GM23248 (cell line): Measurements from ENCODE around the gene NELFB. TPM values are rescaled to one million over a fixed set of nuclear protein-coding genes. Genes with fewer than 3 reads are reported as not detected.
A peak's percentile ranks its signal among the peaks of the same experiment; 100 is the strongest.

Experiments used
- DNase-seq: peaks from one replicate; pipeline ENCODE4 v3.0.0-alpha.2; 2015
- H2AFZ ChIP-seq: fragments of 200-600 bp; sonication (generic); 2 replicates; pipeline ENCODE4 v1.6.1; 2016; ENCODE audit warnings: antibody characterized with exemption
- H3F3A ChIP-seq: fragments of 200-600 bp; sonication (generic); 2 replicates; pipeline ENCODE4 v1.6.1; 2016; ENCODE audit warnings: mild to moderate bottlenecking, antibody characterized with exemption, mixed run types; ENCODE audit not compliant: insufficient read depth
- H3K27ac ChIP-seq: fragments of 200-600 bp; sonication (generic); 2 replicates; pipeline ENCODE4 v1.5.1; 2016; ENCODE audit warnings: mild to moderate bottlenecking
- H3K27me3 ChIP-seq: fragments of 200-600 bp; sonication (generic); replicated peaks from 2 replicates; pipeline ENCODE4 v1.6.1; 2016; ENCODE audit warnings: mild to moderate bottlenecking; ENCODE audit not compliant: insufficient read depth
- H3K36me3 ChIP-seq: fragments of 200-600 bp; sonication (generic); 2 replicates; pipeline ENCODE4 v1.6.1; 2016; ENCODE audit warnings: low read depth, mild to moderate bottlenecking
- H3K4me1 ChIP-seq: fragments of 200-600 bp; sonication (generic); 2 replicates; pipeline ENCODE4 v1.6.1; 2016; ENCODE audit warnings: mild to moderate bottlenecking; ENCODE audit not compliant: insufficient read depth
- H3K4me2 ChIP-seq: fragments of 200-600 bp; sonication (generic); one replicate; pipeline ENCODE4 v1.6.1; 2016; ENCODE audit warnings: mild to moderate bottlenecking; ENCODE audit not compliant: unreplicated experiment
- H3K4me3 ChIP-seq: fragments of 200-600 bp; sonication (generic); 2 replicates; pipeline ENCODE4 v1.5.1; 2016; ENCODE audit warnings: mild to moderate bottlenecking
- H3K79me2 ChIP-seq: fragments of 200-600 bp; sonication (generic); 2 replicates; pipeline ENCODE4 v1.6.1; 2016; ENCODE audit warnings: mild to moderate bottlenecking; ENCODE audit not compliant: insufficient read depth
- H3K9ac ChIP-seq: fragments of 200-600 bp; sonication (generic); 2 replicates; pipeline ENCODE4 v1.6.1; 2016; ENCODE audit warnings: mild to moderate bottlenecking
- H3K9me2 ChIP-seq: fragments of 200-600 bp; sonication (generic); 2 replicates; pipeline ENCODE4 v1.6.1; 2016; ENCODE audit warnings: mixed run types, mild to moderate bottlenecking, moderate library complexity; ENCODE audit not compliant: insufficient read depth
- H3K9me3 ChIP-seq: fragments of 200-600 bp; sonication (generic); one replicate; pipeline ENCODE4 v1.6.1; 2017; ENCODE audit warnings: low read depth
- H4K20me1 ChIP-seq: fragments of 200-600 bp; sonication (generic); 2 replicates; pipeline ENCODE4 v1.6.0; 2016; ENCODE audit not compliant: insufficient read depth
- EZH2 ChIP-seq: fragments of 200-600 bp; sonication (generic); IDR thresholded peaks from 2 replicates; pipeline ENCODE4 v1.6.1; 2018; ENCODE audit warnings: antibody characterized with exemption, mild to moderate bottlenecking; ENCODE audit not compliant: insufficient read depth, poor library complexity, severe bottlenecking
- EZH2phosphoT487 ChIP-seq: fragments of 200-600 bp; sonication (generic); IDR thresholded peaks from 2 replicates; pipeline ENCODE4 v1.6.1; 2018; ENCODE audit warnings: antibody characterized with exemption, moderate library complexity, mild to moderate bottlenecking, low read depth; ENCODE audit not compliant: insufficient read depth
- WGBS, 2 experiments: methylation state at CpG; one replicate each; pipeline ENCODE4 v1.1.6; 2015 to 2017; ENCODE audit warnings: low lambda C conversion rate in 2 of 2, low coverage in 1 of 2; ENCODE audit errors: missing lambda C conversion rate in 2 of 2; 5-methylcytosine and 5-hydroxymethylcytosine counted together
- in situ Hi-C: fragments of 300-500 bp; cut with MboI; formaldehyde crosslinking; loops from 2 replicates; pipeline ENCODE4 v1.15.0; 2020
- polyA plus RNA-seq: library from polyadenylated mRNA; unstranded; fragments of >200 nt; fragmentation: Nextera tagmentation; extraction: Ambion mirVana; gene quantifications from 2 replicates; pipeline ENCODE4 v1.2.1, GENCODE V29; 2016
- total RNA-seq: library from RNA; depleted of rRNA; stranded (reverse); fragments of >200 nt; shearing (Covaris generic); gene quantifications from 2 replicates; pipeline ENCODE4 v1.2.3, GENCODE V29; 2014

NELFB gene
- total and polyA plus RNA-seq, 2 experiments from 2014 or later: 34.4 to 65.0 TPM

- TF ChIP-seq EZH2: no peak
- TF ChIP-seq EZH2phosphoT487: no peak
- no peaks in the 10 kb centered on the region for H3K27me3 ChIP-seq
- H3K27ac ChIP-seq: no peak overlapping the region
- H4K20me1 ChIP-seq: no peaks in the 10 kb centered on the region
- H3K9me3 ChIP-seq: no peaks in the 10 kb centered on the region
- H3K79me2 ChIP-seq: peaks cover 17% of the 10 kb centered on the region
- in situ Hi-C loops: no loop called here
- no peaks in the 10 kb centered on the region for H3K36me3 ChIP-seq
- H3K9me2 ChIP-seq: no peaks in the 10 kb centered on the region
- no peak overlapping the region for H3K4me3 ChIP-seq
- WGBS, 2 experiments: 59 to 63% methylated on average over 14 to 39 of the region's 40 CpGs
- DNase-seq: no peak
- no peaks in the 10 kb centered on the region for H3K4me1 ChIP-seq
- H3F3A ChIP-seq: no peaks in the 10 kb centered on the region; the same call in 1 of the 2 replicates
- no peak overlapping the region for H3K4me2 ChIP-seq
- H2AFZ ChIP-seq: no peak overlapping the region
- H3K9ac ChIP-seq: no peak overlapping the region
Observed at GRCh38 chr9:137234055-137234697, 21.0 kb upstream of the NELFB start.

GRCh38 chr9:137234758-137235423 lies 20.2 kb upstream of the NELFB start:
- TF ChIP-seq EZH2 (no peak), EZH2phosphoT487 (no peak)
- Histone ChIP-seq H3K36me3 (no peaks in the 10 kb centered on the region), H3K27me3 (no peaks in the 10 kb centered on the region), H3K4me2 (no peak overlapping the region), H3K4me3 (no peak overlapping the region), H3K27ac (no peak overlapping the region), H2AFZ (no peak overlapping the region), H3K4me1 (no peaks in the 10 kb centered on the region), H4K20me1 (no peaks in the 10 kb centered on the region), H3K9me2 (no peaks in the 10 kb centered on the region), H3F3A (no peaks in the 10 kb centered on the region; the same call in 1 of the 2 replicates), H3K9me3 (no peaks in the 10 kb centered on the region), H3K9ac (no peak overlapping the region), H3K79me2 (peaks cover 24% of the 10 kb centered on the region)
- 50 to 64% methylated on average over 15 to 17 of the region's 18 CpGs for WGBS, 2 experiments
- in situ Hi-C loops: no loop called here
- DNase-seq: no peak

GRCh38 chr9:137235424-137236237 lies 19.5 kb upstream of the NELFB start:
- WGBS, 2 experiments: 61 to 64% methylated on average over 34 to 35 of the region's 35 CpGs
- Histone ChIP-seq H2AFZ (no peak overlapping the region), H3K9ac (no peak overlapping the region), H3K4me2 (no peak overlapping the region), H4K20me1 (no peaks in the 10 kb centered on the region), H3K9me3 (no peaks in the 10 kb centered on the region), H3K4me1 (no peaks in the 10 kb centered on the region), H3K79me2 (peaks cover 25% of the 10 kb centered on the region), H3K27me3 (no peaks in the 10 kb centered on the region), H3F3A (no peaks in the 10 kb centered on the region; the same call in 1 of the 2 replicates), H3K4me3 (no peak overlapping the region), H3K27ac (no peak overlapping the region), H3K36me3 (no peaks in the 10 kb centered on the region), H3K9me2 (no peaks in the 10 kb centered on the region)
- in situ Hi-C loops: no loop called here
- no peak for TF ChIP-seq EZH2phosphoT487
- TF ChIP-seq EZH2: no peak
- DNase-seq: no peak

- in situ Hi-C loops: no loop called here
- Histone ChIP-seq H3K27me3 (no peaks in the 10 kb centered on the region), H3K4me2 (no peak overlapping the region), H3K9me2 (no peaks in the 10 kb centered on the region), H3K9me3 (no peaks in the 10 kb centered on the region), H2AFZ (no peak overlapping the region), H3K79me2 (peaks cover 25% of the 10 kb centered on the region), H3F3A (no peaks in the 10 kb centered on the region; the same call in 1 of the 2 replicates), H3K4me3 (no peak overlapping the region), H3K9ac (no peak overlapping the region), H4K20me1 (no peaks in the 10 kb centered on the region), H3K27ac (no peak overlapping the region), H3K4me1 (no peaks in the 10 kb centered on the region), H3K36me3 (no peaks in the 10 kb centered on the region)
- 12 to 16% methylated on average over 24 to 30 of the region's 31 CpGs for WGBS, 2 experiments
- TF ChIP-seq EZH2phosphoT487 (no peak), EZH2 (no peak)
- peak; percentile 89 for DNase-seq
Observed at GRCh38 chr9:137236238-137236935, 18.7 kb upstream of the NELFB start.
